ENCODE measurements around the gene IL21R.
"Not testable (repeated sequence)": the region's sequence is repeated elsewhere in the genome, so short reads cannot be mapped to it uniquely, and the experiment has no call there.

The IL21R gene

GRCh38 chr16:27377666-27378485, 24.1 kb upstream of the IL21R start:
- DNase-seq: no peak

- DNase-seq: no peak
Observed at GRCh38 chr16:27378871-27379481, 23.0 kb upstream of the IL21R start.

- DNase-seq: no peak
Observed at GRCh38 chr16:27379919-27380318, 22.1 kb upstream of the IL21R start.

GRCh38 chr16:27381236-27381635, 20.7 kb upstream of the IL21R start:
- no peak for DNase-seq

- no peak for DNase-seq
Observed at GRCh38 chr16:27381974-27382855, 19.8 kb upstream of the IL21R start.

- no peak for DNase-seq
Observed at GRCh38 chr16:27383556-27384243, 18.3 kb upstream of the IL21R start.

- DNase-seq: no peak
Observed at GRCh38 chr16:27384425-27384824, 17.5 kb upstream of the IL21R start.

GRCh38 chr16:27385398-27385797, 16.6 kb upstream of the IL21R start:
- DNase-seq: no peak

GRCh38 chr16:27386674-27387073, 15.3 kb upstream of the IL21R start:
- no peak for DNase-seq

GRCh38 chr16:27387724-27388123, 14.2 kb upstream of the IL21R start:
- DNase-seq: no peak

- DNase-seq: no peak
Observed at GRCh38 chr16:27389272-27389961, 12.6 kb upstream of the IL21R start.

- DNase-seq: no peak
Observed at GRCh38 chr16:27390151-27390550, 11.8 kb upstream of the IL21R start.

- no peak for DNase-seq
Observed at GRCh38 chr16:27392671-27393070, 9.3 kb upstream of the IL21R start.

GRCh38 chr16:27394516-27394915, 7.5 kb upstream of the IL21R start:
- no peak for DNase-seq

- not testable (repeated sequence) for DNase-seq
Observed at GRCh38 chr16:27398341-27398893, 3.6 kb upstream of the IL21R start.

GRCh38 chr16:27398894-27399853, 2.8 kb upstream of the IL21R start:
- no peak for DNase-seq

- no peak for DNase-seq
Observed at GRCh38 chr16:27399969-27400368, 2.0 kb upstream of the IL21R start.

- no peak for DNase-seq
Observed at GRCh38 chr16:27400751-27401620, 988 bp upstream of the IL21R start.

GRCh38 chr16:27402569-27402963, 592 bp downstream of the IL21R start:
- no peak for DNase-seq
